ENCODE measurements around the gene THPO. TPM values are rescaled to one million over a fixed set of nuclear protein-coding genes. Genes with fewer than 3 reads are reported as not detected.
A peak's percentile ranks its signal among the peaks of the same experiment; 100 is the strongest.

Gene THPO
- total RNA-seq, 4 donors from 2014 or later: 0.36 to 1.3 (median 0.37) TPM; not detected in 1

- 9 to 34% methylated on average over 6 to 22 of the region's 24 CpGs for WGBS, 2 donors
- TF ChIP-seq CTCF (IDR thresholded peaks at IDR 0.05) (no peak), POLR2A (IDR thresholded peaks at IDR 0.05) (no peak)
- H3K4me3 ChIP-seq (ENCODE audit: low read depth, poor library complexity, severe bottlenecking): peak overlapping the region; percentile 69
- no peak for DNase-seq (ENCODE audit: low spot score in 2 of 2)
- intact Hi-C loops (cut with DNase I; ENCODE audit: low total_unique reads): loop anchor here (5.0 kb wide), 1 partner anchor 106 kb away; no protein-coding TSS in a partner anchor
Measured at GRCh38 chr3:184360929-184361531, 17.0 kb downstream of the THPO start.

GRCh38 chr3:184360070-184360928 lies 17.7 kb downstream of the THPO start:
- intact Hi-C loops (cut with DNase I; ENCODE audit: low total_unique reads): loop anchor here (5.0 kb wide), 1 partner anchor 107 kb away; no protein-coding TSS in a partner anchor
- WGBS, 2 donors: 70 to 74% methylated on average over 12 of the region's 12 CpGs
- no peak for DNase-seq (ENCODE audit: low spot score in 2 of 2)
- TF ChIP-seq CTCF (IDR thresholded peaks at IDR 0.05): no peak
- TF ChIP-seq POLR2A (IDR thresholded peaks at IDR 0.05): no peak
- H3K4me3 ChIP-seq (ENCODE audit: low read depth, poor library complexity, severe bottlenecking): no peak overlapping the region

- WGBS, 2 donors: 61 to 67% methylated on average over 9 of the region's 9 CpGs
- no peak for DNase-seq (ENCODE audit: low spot score in 2 of 2)
- no peak for TF ChIP-seq POLR2A (IDR thresholded peaks at IDR 0.05)
- no peak for TF ChIP-seq CTCF (IDR thresholded peaks at IDR 0.05)
Measured at GRCh38 chr3:184359610-184360009, 18.4 kb downstream of the THPO start.

GRCh38 chr3:184358921-184359350 lies 19.1 kb downstream of the THPO start:
- intact Hi-C loops (cut with DNase I; ENCODE audit: low total_unique reads): loop anchor here (10.0 kb wide), 1 partner anchor 54 kb away; no protein-coding TSS in a partner anchor
- TF ChIP-seq POLR2A (IDR thresholded peaks at IDR 0.05): no peak
- no peak for TF ChIP-seq CTCF (IDR thresholded peaks at IDR 0.05)
- peak in 1 of 2 donors; percentile 80 for DNase-seq (ENCODE audit: low spot score in 2 of 2)
- 84 to 88% methylated on average over 14 of the region's 14 CpGs for WGBS, 2 donors
- H3K4me3 ChIP-seq (ENCODE audit: low read depth, poor library complexity, severe bottlenecking): no peak overlapping the region

More at GRCh38 chr3:184359610-184360009, 18.4 kb downstream of the THPO start:
- intact Hi-C loops (cut with DNase I; ENCODE audit: low total_unique reads): loop anchor here (5.0 to 10.0 kb wide), 2 partner anchors 55 to 108 kb away; no protein-coding TSS in a partner anchor
- H3K4me3 ChIP-seq (ENCODE audit: low read depth, poor library complexity, severe bottlenecking): no peak overlapping the region

GRCh38 chr3:184358124-184358767 lies 19.8 kb downstream of the THPO start:
- WGBS, 2 donors: 92 to 97% methylated on average over 11 to 12 of the region's 12 CpGs
- DNase-seq (ENCODE audit: low spot score in 2 of 2): peak in 1 of 2 donors; percentile 75
- intact Hi-C loops (cut with DNase I; ENCODE audit: low total_unique reads): loop anchor here (10.0 kb wide), 1 partner anchor 53 kb away; no protein-coding TSS in a partner anchor
- TF ChIP-seq POLR2A (IDR thresholded peaks at IDR 0.05): no peak
- no peak for TF ChIP-seq CTCF (IDR thresholded peaks at IDR 0.05)
- H3K4me3 ChIP-seq (ENCODE audit: low read depth, poor library complexity, severe bottlenecking): no peak overlapping the region

Data from lower leg skin (tissue), 4 donors.